SU-DHL-6 (cell line): Measurements from ENCODE around the gene HSPD1.

Experiments
- H2AFZ ChIP-seq: fragments of 200-600 bp; sonication (generic); 2 replicates; pipeline ENCODE4 v1.6.1; 2014; ENCODE audit warnings: low read depth, mild to moderate bottlenecking, moderate library complexity, mixed read lengths, antibody characterized with exemption, low read length; ENCODE audit not compliant: severe bottlenecking
- H3F3A ChIP-seq: fragments of 200-600 bp; shearing (Covaris generic); 2 replicates; pipeline ENCODE4 v1.6.0; 2016; ENCODE audit warnings: antibody characterized with exemption, mild to moderate bottlenecking; ENCODE audit not compliant: insufficient read depth
- H3K27ac ChIP-seq: fragments of 200-600 bp; sonication (generic); 2 replicates; pipeline ENCODE4 v1.5.1; 2016; ENCODE audit warnings: low read depth, mild to moderate bottlenecking, low read length, moderate library complexity, mixed read lengths
- H3K27me3 ChIP-seq: fragments of 200-600 bp; sonication (generic), shearing (Covaris generic); 2 replicates; pipeline ENCODE4 v1.6.0; 2014; ENCODE audit warnings: mild to moderate bottlenecking, low read length
- H3K36me3 ChIP-seq: fragments of 200-600 bp; sonication (generic); 2 replicates; pipeline ENCODE4 v1.6.1; 2014; ENCODE audit warnings: mild to moderate bottlenecking, low read length, mixed read lengths
- H3K4me2 ChIP-seq: fragments of 300-600, 200-600 bp; shearing (Covaris generic), sonication (generic); 2 replicates; pipeline ENCODE4 v1.6.0; 2014; ENCODE audit warnings: low read length, low read depth, mild to moderate bottlenecking; ENCODE audit not compliant: poor library complexity, severe bottlenecking
- H3K4me3 ChIP-seq: fragments of 200-600 bp; sonication (generic); 2 replicates; pipeline ENCODE4 v1.5.1; 2014; ENCODE audit warnings: antibody characterized with exemption, low read length, mild to moderate bottlenecking, mixed read lengths; ENCODE audit not compliant: insufficient read depth, poor library complexity, severe bottlenecking
- H3K79me2 ChIP-seq: fragments of 200-600 bp; sonication (generic); 2 replicates; pipeline ENCODE4 v1.6.1; 2014; ENCODE audit warnings: mild to moderate bottlenecking, low read length, moderate library complexity; ENCODE audit not compliant: insufficient read depth
- H3K9ac ChIP-seq: fragments of 200-600 bp; sonication (generic); 2 replicates; pipeline ENCODE4 v1.7.0; 2014; ENCODE audit warnings: mild to moderate bottlenecking, low read length
- H3K9me2 ChIP-seq: fragments of 200-600 bp; sonication (generic); replicated peaks from 2 replicates; pipeline ENCODE4 v1.6.1; 2014; ENCODE audit warnings: low read length; ENCODE audit not compliant: insufficient read depth
- H3K9me3 ChIP-seq: fragments of 200-600 bp; sonication (generic); 2 replicates; pipeline ENCODE4 v1.6.1; 2014; ENCODE audit warnings: low read length, mixed read lengths; ENCODE audit not compliant: insufficient read depth
- H4K20me1 ChIP-seq: fragments of 200-600 bp; sonication (generic); 2 replicates; pipeline ENCODE4 v1.6.1; 2014; ENCODE audit warnings: low read depth, mild to moderate bottlenecking, antibody characterized with exemption, low read length, moderate library complexity, mixed read lengths
- EZH2phosphoT487 ChIP-seq: fragments of 200-600 bp; sonication (generic), shearing (Covaris generic); conservative IDR thresholded peaks from 2 replicates; pipeline ENCODE4 v1.6.1; 2018; ENCODE audit warnings: mild to moderate bottlenecking, antibody characterized with exemption, low read length, moderate library complexity, mixed read lengths
- TF ChIP-seq, protein P1 (sequence below): fragments of 200-600 bp; sonication (generic); IDR thresholded peaks from one replicate; pipeline ENCODE4 v1.5.1; 2017; ENCODE audit warnings: antibody characterized with exemption, mild to moderate bottlenecking, low read length, moderate library complexity; ENCODE audit not compliant: insufficient read depth, poor library complexity, severe bottlenecking

Gene HSPD1

DNA sequence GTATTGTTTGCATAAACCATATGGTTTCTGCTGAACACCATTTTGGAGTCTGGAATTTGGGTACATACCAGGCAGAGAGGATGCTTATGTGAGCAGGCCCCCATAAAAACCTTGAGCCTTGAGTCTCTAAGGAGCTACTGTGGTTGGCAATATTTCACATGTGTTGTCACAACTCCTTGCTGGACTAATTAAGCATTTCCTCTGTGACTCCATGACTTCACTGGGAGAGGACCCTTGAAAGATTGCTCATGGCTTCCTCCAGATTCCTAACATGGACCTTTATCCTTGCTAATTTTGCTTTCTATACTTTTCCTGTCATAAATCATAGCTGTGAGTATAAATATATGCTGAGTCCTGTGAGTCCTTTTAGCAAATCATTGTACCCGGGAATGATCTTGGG is 53.9 kb downstream of the HSPD1 start:
- Histone ChIP-seq H3K9ac (no peak overlapping the region), H3K79me2 (no peaks in the 10 kb centered on the region), H3K4me3 (no peak overlapping the region), H4K20me1 (no peaks in the 10 kb centered on the region), H3K9me2 (no peaks in the 10 kb centered on the region), H3K27ac (no peak overlapping the region), H3F3A (0 out of 2 replicates have a peak, but pooled peaks cover 3% of the 10 kb centered on the region), H2AFZ (no peak overlapping the region), H3K4me2 (no peak overlapping the region), H3K27me3 (no peaks in the 10 kb centered on the region), H3K36me3 (no peaks in the 10 kb centered on the region), H3K9me3 (no peaks in the 10 kb centered on the region)
- TF ChIP-seq EZH2phosphoT487 = no peak
- TF ChIP-seq, protein P1, sequence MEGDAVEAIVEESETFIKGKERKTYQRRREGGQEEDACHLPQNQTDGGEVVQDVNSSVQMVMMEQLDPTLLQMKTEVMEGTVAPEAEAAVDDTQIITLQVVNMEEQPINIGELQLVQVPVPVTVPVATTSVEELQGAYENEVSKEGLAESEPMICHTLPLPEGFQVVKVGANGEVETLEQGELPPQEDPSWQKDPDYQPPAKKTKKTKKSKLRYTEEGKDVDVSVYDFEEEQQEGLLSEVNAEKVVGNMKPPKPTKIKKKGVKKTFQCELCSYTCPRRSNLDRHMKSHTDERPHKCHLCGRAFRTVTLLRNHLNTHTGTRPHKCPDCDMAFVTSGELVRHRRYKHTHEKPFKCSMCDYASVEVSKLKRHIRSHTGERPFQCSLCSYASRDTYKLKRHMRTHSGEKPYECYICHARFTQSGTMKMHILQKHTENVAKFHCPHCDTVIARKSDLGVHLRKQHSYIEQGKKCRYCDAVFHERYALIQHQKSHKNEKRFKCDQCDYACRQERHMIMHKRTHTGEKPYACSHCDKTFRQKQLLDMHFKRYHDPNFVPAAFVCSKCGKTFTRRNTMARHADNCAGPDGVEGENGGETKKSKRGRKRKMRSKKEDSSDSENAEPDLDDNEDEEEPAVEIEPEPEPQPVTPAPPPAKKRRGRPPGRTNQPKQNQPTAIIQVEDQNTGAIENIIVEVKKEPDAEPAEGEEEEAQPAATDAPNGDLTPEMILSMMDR = no peak

DNA sequence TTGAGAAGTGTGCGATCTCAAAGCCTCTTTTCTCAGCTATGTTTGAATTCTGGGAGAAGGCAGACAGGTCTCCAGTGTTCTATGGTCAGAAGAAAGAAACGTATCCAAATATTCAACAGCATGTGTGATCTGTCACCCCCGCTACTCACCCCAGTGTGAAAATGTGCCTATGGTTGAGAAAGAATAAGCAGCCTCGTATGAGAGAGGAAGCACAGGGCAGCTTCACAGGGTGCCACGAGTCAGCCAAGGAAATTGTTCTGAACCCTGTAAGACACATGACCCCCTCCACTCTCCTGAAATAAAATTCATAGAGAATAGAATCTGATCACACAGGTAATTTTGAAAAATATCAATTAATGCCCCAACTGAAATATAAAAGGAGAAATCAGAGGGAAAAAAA is 56.8 kb downstream of the HSPD1 start:
- Histone ChIP-seq H3F3A (0 out of 2 replicates have a peak, but pooled peaks cover 2% of the 10 kb centered on the region), H2AFZ (no peak overlapping the region), H3K4me2 (no peak overlapping the region), H3K4me3 (no peak overlapping the region), H3K36me3 (no peaks in the 10 kb centered on the region), H3K9me2 (no peaks in the 10 kb centered on the region), H4K20me1 (no peaks in the 10 kb centered on the region), H3K9me3 (no peaks in the 10 kb centered on the region), H3K79me2 (no peaks in the 10 kb centered on the region), H3K27ac (no peak overlapping the region), H3K27me3 (no peaks in the 10 kb centered on the region), H3K9ac (no peak overlapping the region)
- TF ChIP-seq, protein P1 = no peak
- no peak for TF ChIP-seq EZH2phosphoT487

DNA sequence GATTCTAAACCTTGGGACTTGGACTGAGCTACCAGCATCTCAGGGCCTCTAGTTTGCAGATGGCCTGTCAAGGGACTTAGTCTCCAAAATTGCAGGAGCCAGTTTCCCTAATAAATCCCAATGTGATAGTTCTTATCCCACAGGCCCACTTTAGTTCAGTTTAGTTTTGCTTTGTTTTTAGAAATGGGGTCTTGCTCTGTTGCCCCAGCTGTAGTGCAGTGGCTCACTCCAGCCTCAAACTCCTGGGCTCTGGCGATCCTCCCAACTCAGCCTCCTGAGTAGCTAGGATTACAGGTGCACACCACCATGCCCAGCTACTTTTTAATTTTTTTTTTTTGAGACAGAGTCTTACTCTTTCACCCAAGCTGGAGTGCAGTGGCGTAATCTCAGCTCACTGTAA is 62.3 kb downstream of the HSPD1 start:
- Histone ChIP-seq H3K9me2 (no peaks in the 10 kb centered on the region), H3K36me3 (no peaks in the 10 kb centered on the region), H2AFZ (no peak overlapping the region), H3K79me2 (peaks cover 25% of the 10 kb centered on the region), H3K27me3 (no peaks in the 10 kb centered on the region), H4K20me1 (peaks cover 13% of the 10 kb centered on the region; the same call in 1 of the 2 replicates), H3K4me3 (no peak overlapping the region), H3K9me3 (no peaks in the 10 kb centered on the region), H3K4me2 (no peak overlapping the region), H3K9ac (no peak overlapping the region), H3F3A (no peaks in the 10 kb centered on the region), H3K27ac (no peak overlapping the region)
- no peak for TF ChIP-seq EZH2phosphoT487
- TF ChIP-seq, protein P1 = no peak
